ENCODE measurements around the gene LARGE1.
A peak's percentile ranks its signal among the peaks of the same experiment; 100 is the strongest.

Gene LARGE1

GRCh38 chr22:33854724-33855123, 65.6 kb downstream of the LARGE1 start:
- no peaks in the 10 kb centered on the region for H3K27me3 ChIP-seq (ENCODE audit: low read depth, low read length)
- H3K4me1 ChIP-seq (ENCODE audit: control insufficient read depth in 1 of 2, insufficient read depth in 2 of 2, low read length in 2 of 2) = peaks cover 0 to 29% of the 10 kb centered on the region in 2 donors
- H3K4me3 ChIP-seq (ENCODE audit: low read depth in 1 of 2, low read length in 2 of 2) = no peak overlapping the region
- no peak overlapping the region for H3K27ac ChIP-seq (ENCODE audit: low read length)
- no peaks in the 10 kb centered on the region for H3K36me3 ChIP-seq (ENCODE audit: control insufficient read depth in 1 of 2, insufficient read depth in 2 of 2, low read length in 2 of 2)
- H3K9me3 ChIP-seq (ENCODE audit: control insufficient read depth in 1 of 2, low read length in 2 of 2) = no peaks in the 10 kb centered on the region

- Histone ChIP-seq H3K4me1 (ENCODE audit: control insufficient read depth in 1 of 2, insufficient read depth in 2 of 2, low read length in 2 of 2) (peaks cover 0 to 29% of the 10 kb centered on the region in 2 donors), H3K36me3 (ENCODE audit: control insufficient read depth in 1 of 2, insufficient read depth in 2 of 2, low read length in 2 of 2) (no peaks in the 10 kb centered on the region), H3K27ac (ENCODE audit: low read length) (peak overlapping the region; percentile 34), H3K9me3 (ENCODE audit: control insufficient read depth in 1 of 2, low read length in 2 of 2) (no peaks in the 10 kb centered on the region), H3K27me3 (ENCODE audit: low read depth, low read length) (no peaks in the 10 kb centered on the region), H3K4me3 (ENCODE audit: low read depth in 1 of 2, low read length in 2 of 2) (peak overlapping the region; percentile 59 to 69)
These were observed 66.8 kb downstream of the LARGE1 start for GRCh38 chr22:33853200-33854097.

GRCh38 chr22:33851821-33852384, 68.4 kb downstream of the LARGE1 start:
- H3K4me1 ChIP-seq (ENCODE audit: control insufficient read depth in 1 of 2, insufficient read depth in 2 of 2, low read length in 2 of 2) = peaks cover 0 to 29% of the 10 kb centered on the region in 2 donors
- H3K27ac ChIP-seq (ENCODE audit: low read length) = no peak overlapping the region
- H3K36me3 ChIP-seq (ENCODE audit: control insufficient read depth in 1 of 2, insufficient read depth in 2 of 2, low read length in 2 of 2) = no peaks in the 10 kb centered on the region
- no peak overlapping the region for H3K4me3 ChIP-seq (ENCODE audit: low read depth in 1 of 2, low read length in 2 of 2)
- H3K9me3 ChIP-seq (ENCODE audit: control insufficient read depth in 1 of 2, low read length in 2 of 2) = no peaks in the 10 kb centered on the region
- no peaks in the 10 kb centered on the region for H3K27me3 ChIP-seq (ENCODE audit: low read depth, low read length)

GRCh38 chr22:33851240-33851639, 69.0 kb downstream of the LARGE1 start:
- no peak overlapping the region for H3K4me3 ChIP-seq (ENCODE audit: low read depth in 1 of 2, low read length in 2 of 2)
- H3K27me3 ChIP-seq (ENCODE audit: low read depth, low read length) = no peaks in the 10 kb centered on the region
- H3K27ac ChIP-seq (ENCODE audit: low read length) = no peak overlapping the region
- H3K9me3 ChIP-seq (ENCODE audit: control insufficient read depth in 1 of 2, low read length in 2 of 2) = no peaks in the 10 kb centered on the region
- H3K36me3 ChIP-seq (ENCODE audit: control insufficient read depth in 1 of 2, insufficient read depth in 2 of 2, low read length in 2 of 2) = no peaks in the 10 kb centered on the region
- peaks cover 0 to 29% of the 10 kb centered on the region in 2 donors for H3K4me1 ChIP-seq (ENCODE audit: control insufficient read depth in 1 of 2, insufficient read depth in 2 of 2, low read length in 2 of 2)

GRCh38 chr22:33850724-33851123, 69.6 kb downstream of the LARGE1 start:
- Histone ChIP-seq H3K9me3 (ENCODE audit: control insufficient read depth in 1 of 2, low read length in 2 of 2) (no peaks in the 10 kb centered on the region), H3K27me3 (ENCODE audit: low read depth, low read length) (no peaks in the 10 kb centered on the region), H3K36me3 (ENCODE audit: control insufficient read depth in 1 of 2, insufficient read depth in 2 of 2, low read length in 2 of 2) (no peaks in the 10 kb centered on the region), H3K4me3 (ENCODE audit: low read depth in 1 of 2, low read length in 2 of 2) (no peak overlapping the region), H3K27ac (ENCODE audit: low read length) (no peak overlapping the region), H3K4me1 (ENCODE audit: control insufficient read depth in 1 of 2, insufficient read depth in 2 of 2, low read length in 2 of 2) (peaks cover 0 to 29% of the 10 kb centered on the region in 2 donors)

- H3K4me1 ChIP-seq (ENCODE audit: control insufficient read depth in 1 of 2, insufficient read depth in 2 of 2, low read length in 2 of 2) = peaks cover 0 to 29% of the 10 kb centered on the region in 2 donors
- no peak overlapping the region for H3K4me3 ChIP-seq (ENCODE audit: low read depth in 1 of 2, low read length in 2 of 2)
- H3K27ac ChIP-seq (ENCODE audit: low read length) = no peak overlapping the region
- H3K27me3 ChIP-seq (ENCODE audit: low read depth, low read length) = no peaks in the 10 kb centered on the region
- H3K36me3 ChIP-seq (ENCODE audit: control insufficient read depth in 1 of 2, insufficient read depth in 2 of 2, low read length in 2 of 2) = no peaks in the 10 kb centered on the region
- H3K9me3 ChIP-seq (ENCODE audit: control insufficient read depth in 1 of 2, low read length in 2 of 2) = no peaks in the 10 kb centered on the region
These were observed 70.1 kb downstream of the LARGE1 start for GRCh38 chr22:33850193-33850592.

GRCh38 chr22:33848251-33848650, 72.0 kb downstream of the LARGE1 start:
- no peaks in the 10 kb centered on the region for H3K9me3 ChIP-seq (ENCODE audit: control insufficient read depth in 1 of 2, low read length in 2 of 2)
- peaks cover 0 to 18% of the 10 kb centered on the region in 2 donors for H3K4me1 ChIP-seq (ENCODE audit: control insufficient read depth in 1 of 2, insufficient read depth in 2 of 2, low read length in 2 of 2)
- H3K27ac ChIP-seq (ENCODE audit: low read length) = no peak overlapping the region
- no peaks in the 10 kb centered on the region for H3K36me3 ChIP-seq (ENCODE audit: control insufficient read depth in 1 of 2, insufficient read depth in 2 of 2, low read length in 2 of 2)
- no peak overlapping the region for H3K4me3 ChIP-seq (ENCODE audit: low read depth in 1 of 2, low read length in 2 of 2)
- no peaks in the 10 kb centered on the region for H3K27me3 ChIP-seq (ENCODE audit: low read depth, low read length)

GRCh38 chr22:33844273-33844672, 76.0 kb downstream of the LARGE1 start:
- Histone ChIP-seq H3K4me1 (ENCODE audit: control insufficient read depth in 1 of 2, insufficient read depth in 2 of 2, low read length in 2 of 2) (no peaks in the 10 kb centered on the region), H3K27ac (ENCODE audit: low read length) (no peak overlapping the region), H3K4me3 (ENCODE audit: low read depth in 1 of 2, low read length in 2 of 2) (no peak overlapping the region), H3K9me3 (ENCODE audit: control insufficient read depth in 1 of 2, low read length in 2 of 2) (no peaks in the 10 kb centered on the region), H3K27me3 (ENCODE audit: low read depth, low read length) (no peaks in the 10 kb centered on the region), H3K36me3 (ENCODE audit: control insufficient read depth in 1 of 2, insufficient read depth in 2 of 2, low read length in 2 of 2) (no peaks in the 10 kb centered on the region)

- H3K4me1 ChIP-seq (ENCODE audit: control insufficient read depth in 1 of 2, insufficient read depth in 2 of 2, low read length in 2 of 2) = peaks cover 0 to 11% of the 10 kb centered on the region in 2 donors
- no peaks in the 10 kb centered on the region for H3K27me3 ChIP-seq (ENCODE audit: low read depth, low read length)
- H3K4me3 ChIP-seq (ENCODE audit: low read depth in 1 of 2, low read length in 2 of 2) = no peak overlapping the region
- no peaks in the 10 kb centered on the region for H3K36me3 ChIP-seq (ENCODE audit: control insufficient read depth in 1 of 2, insufficient read depth in 2 of 2, low read length in 2 of 2)
- no peak overlapping the region for H3K27ac ChIP-seq (ENCODE audit: low read length)
- no peaks in the 10 kb centered on the region for H3K9me3 ChIP-seq (ENCODE audit: control insufficient read depth in 1 of 2, low read length in 2 of 2)
These were observed 77.7 kb downstream of the LARGE1 start for GRCh38 chr22:33842421-33843094.

- H3K36me3 ChIP-seq (ENCODE audit: control insufficient read depth in 1 of 2, insufficient read depth in 2 of 2, low read length in 2 of 2) = no peaks in the 10 kb centered on the region
- H3K4me3 ChIP-seq (ENCODE audit: low read depth in 1 of 2, low read length in 2 of 2) = no peak overlapping the region
- no peaks in the 10 kb centered on the region for H3K9me3 ChIP-seq (ENCODE audit: control insufficient read depth in 1 of 2, low read length in 2 of 2)
- no peaks in the 10 kb centered on the region for H3K27me3 ChIP-seq (ENCODE audit: low read depth, low read length)
- H3K27ac ChIP-seq (ENCODE audit: low read length) = no peak overlapping the region
- peaks cover 0 to 11% of the 10 kb centered on the region in 2 donors for H3K4me1 ChIP-seq (ENCODE audit: control insufficient read depth in 1 of 2, insufficient read depth in 2 of 2, low read length in 2 of 2)
These were observed 78.3 kb downstream of the LARGE1 start for GRCh38 chr22:33842006-33842354.

GRCh38 chr22:33841281-33842005, 78.8 kb downstream of the LARGE1 start:
- no peaks in the 10 kb centered on the region for H3K36me3 ChIP-seq (ENCODE audit: control insufficient read depth in 1 of 2, insufficient read depth in 2 of 2, low read length in 2 of 2)
- no peak overlapping the region for H3K27ac ChIP-seq (ENCODE audit: low read length)
- H3K9me3 ChIP-seq (ENCODE audit: control insufficient read depth in 1 of 2, low read length in 2 of 2) = no peaks in the 10 kb centered on the region
- H3K4me1 ChIP-seq (ENCODE audit: control insufficient read depth in 1 of 2, insufficient read depth in 2 of 2, low read length in 2 of 2) = peaks cover 0 to 11% of the 10 kb centered on the region in 2 donors
- H3K4me3 ChIP-seq (ENCODE audit: low read depth in 1 of 2, low read length in 2 of 2) = no peak overlapping the region
- no peaks in the 10 kb centered on the region for H3K27me3 ChIP-seq (ENCODE audit: low read depth, low read length)
